WI38 (cell line): ENCODE measurements around the gene SORBS2.

ENCODE experiments used
- H3K4me3 ChIP-seq: 2 replicates; pipeline ENCODE4 v1.5.1; 2011; ENCODE audit warnings: low read depth, mild to moderate bottlenecking, control low read depth, low read length
- TF ChIP-seq, protein P1 (sequence below): IDR thresholded peaks from 2 replicates; pipeline ENCODE4 v1.5.1; 2012; ENCODE audit warnings: low read depth, mild to moderate bottlenecking, control low read depth, low read length

The SORBS2 gene

DNA sequence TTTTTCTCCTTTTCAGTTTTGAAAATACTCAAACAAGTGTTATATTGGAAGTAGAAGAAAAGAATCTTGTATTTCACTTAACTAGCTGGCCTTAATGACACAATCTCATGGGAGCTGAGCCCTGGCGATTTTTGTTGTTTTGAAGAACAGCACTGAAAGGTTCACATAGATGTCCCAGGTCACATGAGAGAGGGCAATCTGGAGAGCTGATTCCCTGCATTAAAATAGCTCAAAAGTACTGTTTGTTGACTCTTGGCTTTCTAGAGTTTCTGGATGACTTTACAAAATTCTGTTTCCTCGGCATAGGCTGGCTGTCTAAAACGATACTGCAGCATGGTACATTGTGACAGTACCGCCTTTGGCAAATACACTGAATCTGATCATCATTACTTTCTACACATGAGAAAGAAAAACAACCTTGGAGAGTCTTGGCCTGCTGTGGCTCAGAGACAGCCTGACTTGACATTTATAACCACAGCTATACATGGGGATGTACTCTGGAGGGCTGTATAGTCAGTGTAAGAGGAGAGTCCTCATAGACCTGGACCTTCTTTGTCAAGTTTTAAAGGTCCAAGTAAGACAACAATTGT, 156.9 kb downstream of the SORBS2 start:
- TF ChIP-seq, protein P1, sequence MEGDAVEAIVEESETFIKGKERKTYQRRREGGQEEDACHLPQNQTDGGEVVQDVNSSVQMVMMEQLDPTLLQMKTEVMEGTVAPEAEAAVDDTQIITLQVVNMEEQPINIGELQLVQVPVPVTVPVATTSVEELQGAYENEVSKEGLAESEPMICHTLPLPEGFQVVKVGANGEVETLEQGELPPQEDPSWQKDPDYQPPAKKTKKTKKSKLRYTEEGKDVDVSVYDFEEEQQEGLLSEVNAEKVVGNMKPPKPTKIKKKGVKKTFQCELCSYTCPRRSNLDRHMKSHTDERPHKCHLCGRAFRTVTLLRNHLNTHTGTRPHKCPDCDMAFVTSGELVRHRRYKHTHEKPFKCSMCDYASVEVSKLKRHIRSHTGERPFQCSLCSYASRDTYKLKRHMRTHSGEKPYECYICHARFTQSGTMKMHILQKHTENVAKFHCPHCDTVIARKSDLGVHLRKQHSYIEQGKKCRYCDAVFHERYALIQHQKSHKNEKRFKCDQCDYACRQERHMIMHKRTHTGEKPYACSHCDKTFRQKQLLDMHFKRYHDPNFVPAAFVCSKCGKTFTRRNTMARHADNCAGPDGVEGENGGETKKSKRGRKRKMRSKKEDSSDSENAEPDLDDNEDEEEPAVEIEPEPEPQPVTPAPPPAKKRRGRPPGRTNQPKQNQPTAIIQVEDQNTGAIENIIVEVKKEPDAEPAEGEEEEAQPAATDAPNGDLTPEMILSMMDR = no peak

DNA sequence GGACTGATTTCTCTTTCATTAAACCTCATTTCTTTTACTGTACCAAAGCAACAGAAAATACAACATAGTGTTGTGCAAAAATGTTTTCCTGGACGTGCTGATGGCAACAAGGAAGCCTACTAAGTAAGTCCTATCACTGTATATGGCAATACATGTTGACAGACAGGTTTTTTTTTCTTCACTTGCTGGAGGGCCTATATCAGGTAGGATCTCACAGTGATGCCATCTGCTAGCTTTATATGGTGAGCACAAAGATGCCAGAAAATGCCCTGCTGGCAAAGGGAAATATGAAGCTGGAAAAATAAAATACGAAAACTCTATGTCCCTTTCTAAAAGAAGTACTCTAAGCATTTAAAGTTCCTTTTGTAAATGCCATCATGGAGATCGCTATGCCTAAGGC, 157.7 kb downstream of the SORBS2 start:
- TF ChIP-seq, protein P1 = no peak

More for the DNA sequence above, 156.9 kb downstream of the SORBS2 start:
- no peak overlapping the region for H3K4me3 ChIP-seq

DNA sequence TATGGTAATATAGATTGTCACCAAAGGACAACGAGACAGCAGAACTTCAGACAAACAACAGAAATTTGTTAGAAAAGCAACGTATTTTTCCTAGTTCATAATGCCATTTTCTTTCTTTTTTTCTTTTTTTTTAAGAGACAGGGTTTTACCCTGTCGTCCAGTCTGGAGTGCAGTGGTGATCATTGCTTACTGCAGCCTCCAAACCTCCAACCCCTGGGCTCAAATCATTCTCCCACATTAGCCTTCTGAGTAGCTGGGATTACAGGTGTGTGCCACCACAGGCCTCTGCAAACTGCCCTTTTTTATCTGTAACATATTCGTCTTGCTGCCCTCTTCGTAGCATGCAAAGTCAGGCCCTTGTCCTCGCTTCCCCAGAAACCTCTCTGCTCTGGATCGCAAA, 160.1 kb downstream of the SORBS2 start:
- H3K4me3 ChIP-seq = no peak overlapping the region
- TF ChIP-seq, protein P1 = no peak

More for the DNA sequence above, 157.7 kb downstream of the SORBS2 start:
- H3K4me3 ChIP-seq = no peak overlapping the region

DNA sequence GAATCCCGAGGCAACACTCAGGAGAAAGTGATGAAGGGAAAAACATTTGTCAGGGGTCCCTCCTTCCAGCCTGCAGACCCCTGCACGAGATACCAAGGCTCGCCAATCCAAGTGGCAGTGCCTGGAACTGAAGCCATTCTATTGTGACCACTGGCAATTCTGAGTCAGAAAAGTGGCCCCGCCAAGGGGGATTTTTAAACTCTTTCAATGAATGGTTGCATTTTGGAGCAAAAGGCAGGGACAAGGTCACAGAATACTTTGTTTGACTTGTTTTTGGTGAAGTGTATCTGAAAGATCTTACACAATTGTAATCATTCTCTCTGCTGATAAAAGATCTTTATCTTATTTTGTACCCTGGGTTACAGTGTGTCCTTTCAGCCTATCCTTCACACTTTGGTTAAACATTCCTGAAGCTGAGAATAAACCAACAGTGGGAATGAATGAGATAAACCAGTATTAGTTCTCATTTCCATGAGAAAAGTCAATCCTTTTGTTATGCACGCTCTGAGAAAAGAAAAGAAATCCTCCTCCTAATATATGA, 160.8 kb downstream of the SORBS2 start:
- TF ChIP-seq, protein P1 = no peak
- no peak overlapping the region for H3K4me3 ChIP-seq

DNA sequence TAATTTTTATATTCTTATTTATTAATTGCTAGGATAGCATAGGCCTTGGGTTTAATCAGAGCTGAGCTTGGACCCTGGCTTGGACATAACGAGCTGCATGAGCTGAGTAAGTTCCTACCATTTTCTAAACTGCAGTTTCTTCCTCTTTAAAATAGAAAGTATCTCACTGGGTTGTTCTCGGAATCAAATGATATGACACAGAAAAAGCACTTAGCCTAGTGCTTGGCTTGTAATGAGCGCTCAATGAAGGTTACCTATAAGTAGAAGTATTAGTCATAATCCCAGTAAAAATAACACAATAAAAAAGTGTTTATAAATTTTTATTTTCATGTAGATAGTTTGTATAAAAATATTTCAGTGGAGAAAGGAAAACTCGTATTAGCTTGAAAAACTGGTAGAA, 163.4 kb downstream of the SORBS2 start:
- no peak overlapping the region for H3K4me3 ChIP-seq
- TF ChIP-seq, protein P1 = no peak

DNA sequence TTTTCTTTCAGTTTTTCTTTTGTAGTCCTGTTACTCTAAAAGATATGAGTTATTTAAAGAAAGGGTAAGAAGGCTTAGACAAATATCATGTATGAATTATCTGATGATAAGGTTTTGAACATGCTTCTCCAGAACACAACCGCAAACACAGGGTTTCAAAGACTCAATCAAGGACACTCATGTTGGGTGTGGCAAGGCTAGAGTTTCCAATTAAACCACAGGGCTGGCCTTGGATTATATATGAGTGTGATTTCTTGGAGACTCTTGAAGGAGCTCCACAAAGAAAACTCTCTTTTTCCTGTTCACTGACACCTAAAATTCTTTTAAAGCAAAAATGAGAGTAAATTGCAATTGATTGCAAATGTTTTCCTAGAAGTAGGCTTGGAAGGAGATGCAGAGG, 166.6 kb downstream of the SORBS2 start:
- TF ChIP-seq, protein P1 = no peak
- no peak overlapping the region for H3K4me3 ChIP-seq

DNA sequence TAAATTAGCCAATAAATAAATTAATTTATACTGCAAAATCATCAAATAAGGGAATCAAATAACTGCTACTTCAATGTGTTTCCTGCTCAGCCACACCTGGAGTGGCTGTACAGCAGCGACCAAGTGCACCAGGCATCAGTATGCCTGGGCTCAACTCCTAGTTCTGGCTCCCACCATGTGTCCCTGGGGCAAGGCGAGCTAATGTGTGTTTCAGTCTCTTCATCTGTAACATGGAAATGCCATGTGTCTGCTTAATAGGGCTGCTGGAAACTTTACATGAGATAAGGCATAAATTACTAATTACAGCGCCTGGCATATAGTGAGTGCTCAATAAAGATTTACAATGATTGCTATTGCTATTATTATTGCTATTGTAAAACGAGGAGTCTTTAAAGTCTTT, 167.6 kb downstream of the SORBS2 start:
- TF ChIP-seq, protein P1 = no peak
- H3K4me3 ChIP-seq = no peak overlapping the region
